Fibroblast of gingiva (primary cell): ENCODE measurements around the gene PTPRN2.
"Not testable (repeated sequence)": the region's sequence is repeated elsewhere in the genome, so short reads cannot be mapped to it uniquely, and the experiment has no call there.

ENCODE experiments used
- DNase-seq: peaks from one replicate; pipeline ENCODE4 v3.0.0-alpha.2; 2011; ENCODE audit warnings: low read depth

Gene PTPRN2

GRCh38 chr7:158550886-158551452, 36.7 kb downstream of the PTPRN2 start:
- no peak for DNase-seq

DNA sequence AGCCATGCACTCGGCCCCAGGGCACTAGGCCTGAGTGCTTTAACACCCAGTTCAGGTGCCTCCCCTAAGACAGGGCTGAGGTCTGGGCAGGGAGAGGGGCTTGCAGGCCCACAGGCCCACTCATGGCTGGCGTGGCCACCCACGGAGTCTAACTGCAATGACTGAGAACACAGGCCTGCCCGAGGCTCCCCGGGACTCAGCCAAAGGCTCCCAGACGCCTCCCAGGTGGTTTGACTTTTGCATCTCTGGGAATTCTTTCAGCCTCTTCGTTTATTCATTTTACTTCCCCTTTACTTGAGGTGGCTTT, 37.3 kb downstream of the PTPRN2 start:
- DNase-seq: no peak

GRCh38 chr7:158549616-158550393, 37.8 kb downstream of the PTPRN2 start:
- DNase-seq: no peak

GRCh38 chr7:158549176-158549615, 38.4 kb downstream of the PTPRN2 start:
- no peak for DNase-seq

- DNase-seq: no peak
Measured at GRCh38 chr7:158548726-158549125, 38.9 kb downstream of the PTPRN2 start.

- no peak for DNase-seq
Measured at GRCh38 chr7:158547817-158548216, 39.8 kb downstream of the PTPRN2 start.

DNA sequence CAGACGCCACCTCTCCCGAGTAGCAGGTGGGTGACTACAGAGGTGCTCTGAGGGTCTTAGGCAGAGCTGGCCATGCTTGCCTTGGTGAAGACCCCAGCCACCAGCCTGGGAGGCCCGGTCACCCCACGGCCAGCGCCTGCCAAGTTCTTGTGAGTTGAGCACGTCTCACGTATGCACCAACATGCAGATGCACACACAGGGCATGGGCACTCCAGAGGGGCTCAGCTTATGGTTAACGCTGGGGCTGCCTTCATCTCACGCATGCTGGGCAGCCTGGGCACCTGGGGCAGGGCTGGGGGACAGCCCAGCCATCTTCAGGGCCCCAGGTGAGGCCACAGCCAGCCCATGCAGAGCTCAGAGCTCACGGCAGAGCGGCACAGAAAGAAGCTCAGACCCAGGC, 41.0 kb downstream of the PTPRN2 start:
- no peak for DNase-seq

- DNase-seq: no peak
Measured at GRCh38 chr7:158546214-158546613, 41.4 kb downstream of the PTPRN2 start.

DNA sequence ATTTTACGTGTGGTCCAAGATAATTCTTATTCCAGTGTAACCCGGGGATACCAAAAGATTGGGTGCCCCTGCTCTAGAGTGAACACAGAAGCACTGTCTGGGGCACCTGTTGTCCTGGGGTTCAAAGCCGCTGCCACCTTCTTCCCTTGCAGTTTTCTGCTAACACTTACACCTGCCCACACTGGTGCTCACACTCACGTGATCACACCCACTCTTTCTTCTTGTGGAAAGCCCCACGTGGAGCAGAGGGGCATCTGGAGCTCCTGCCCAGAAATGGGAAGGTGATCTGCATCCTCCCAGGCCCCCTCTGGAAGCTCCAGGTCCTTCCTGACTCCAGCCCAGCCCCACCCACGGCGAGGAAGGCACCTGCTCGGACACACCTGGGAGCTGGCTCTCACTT, 42.9 kb downstream of the PTPRN2 start:
- no peak for DNase-seq

- DNase-seq: no peak
Measured at GRCh38 chr7:158543840-158544239, 43.8 kb downstream of the PTPRN2 start.

- DNase-seq: no peak
Measured at GRCh38 chr7:158542651-158543566, 44.7 kb downstream of the PTPRN2 start.

- DNase-seq: no peak
Measured at GRCh38 chr7:158541346-158542010, 46.1 kb downstream of the PTPRN2 start.

GRCh38 chr7:158539711-158540146, 47.9 kb downstream of the PTPRN2 start:
- DNase-seq: no peak

DNA sequence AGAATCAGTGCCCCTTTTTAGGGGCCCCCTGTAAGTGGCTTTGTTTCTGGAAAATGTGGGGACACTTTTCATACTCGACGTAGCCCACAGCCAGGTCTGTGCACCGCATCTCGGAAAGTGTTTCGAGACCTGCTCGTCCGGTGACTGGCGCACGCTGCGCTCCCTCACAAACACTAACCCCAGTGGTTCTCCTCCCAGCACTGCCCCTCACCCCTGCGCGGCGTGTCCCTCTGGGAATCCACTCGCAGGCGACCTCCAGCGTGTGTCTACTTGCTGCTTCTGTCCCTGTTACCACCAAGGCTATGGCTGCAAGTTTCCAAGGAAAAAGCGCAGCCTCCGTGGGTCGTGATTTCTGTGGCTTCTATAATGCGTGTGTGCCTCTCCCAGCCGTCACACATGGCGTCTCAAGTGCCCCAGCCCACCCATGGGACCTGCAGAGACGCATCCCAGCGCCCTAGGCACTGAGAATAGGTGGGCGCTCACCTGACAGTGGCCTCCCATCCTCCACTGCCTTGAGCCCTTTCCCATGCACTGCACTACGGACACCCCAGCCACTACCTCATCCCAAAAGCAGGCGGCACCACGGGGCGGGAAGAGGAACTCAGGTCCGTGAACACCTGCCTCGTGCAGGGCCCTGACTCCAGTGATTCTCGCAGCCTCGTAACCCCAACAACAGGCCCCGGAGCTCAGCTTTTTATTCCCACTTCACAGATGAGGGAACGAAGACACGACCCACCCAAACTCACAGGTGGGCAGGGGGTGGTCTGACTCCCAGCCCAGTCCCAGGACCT, 49.3 kb downstream of the PTPRN2 start:
- no peak for DNase-seq

- no peak for DNase-seq
Measured at GRCh38 chr7:158537516-158537882, 50.1 kb downstream of the PTPRN2 start.

- DNase-seq: no peak
Measured at GRCh38 chr7:158536871-158537515, 50.6 kb downstream of the PTPRN2 start.

- no peak for DNase-seq
Measured at GRCh38 chr7:158535079-158535478, 52.5 kb downstream of the PTPRN2 start.

GRCh38 chr7:158534598-158534997, 53.0 kb downstream of the PTPRN2 start:
- no peak for DNase-seq

DNA sequence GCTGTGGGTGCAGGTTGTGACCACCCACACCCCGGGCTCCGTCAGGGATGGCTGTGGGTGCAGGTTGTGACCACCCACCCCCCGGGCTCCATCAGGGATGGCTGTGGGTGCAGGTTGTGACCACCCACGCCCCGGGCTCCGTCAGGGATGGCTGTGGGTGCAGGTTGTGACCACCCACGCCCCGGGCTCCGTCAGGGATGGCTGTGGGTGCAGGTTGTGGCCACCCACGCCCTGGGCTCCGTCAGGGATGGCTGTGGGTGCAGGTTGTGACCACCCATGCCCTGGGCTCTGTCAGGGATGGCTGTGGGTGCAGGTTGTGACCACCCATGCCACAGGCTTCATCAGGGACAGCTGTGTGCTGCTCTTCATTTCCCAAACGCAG, 53.5 kb downstream of the PTPRN2 start:
- not testable (repeated sequence) for DNase-seq

DNA sequence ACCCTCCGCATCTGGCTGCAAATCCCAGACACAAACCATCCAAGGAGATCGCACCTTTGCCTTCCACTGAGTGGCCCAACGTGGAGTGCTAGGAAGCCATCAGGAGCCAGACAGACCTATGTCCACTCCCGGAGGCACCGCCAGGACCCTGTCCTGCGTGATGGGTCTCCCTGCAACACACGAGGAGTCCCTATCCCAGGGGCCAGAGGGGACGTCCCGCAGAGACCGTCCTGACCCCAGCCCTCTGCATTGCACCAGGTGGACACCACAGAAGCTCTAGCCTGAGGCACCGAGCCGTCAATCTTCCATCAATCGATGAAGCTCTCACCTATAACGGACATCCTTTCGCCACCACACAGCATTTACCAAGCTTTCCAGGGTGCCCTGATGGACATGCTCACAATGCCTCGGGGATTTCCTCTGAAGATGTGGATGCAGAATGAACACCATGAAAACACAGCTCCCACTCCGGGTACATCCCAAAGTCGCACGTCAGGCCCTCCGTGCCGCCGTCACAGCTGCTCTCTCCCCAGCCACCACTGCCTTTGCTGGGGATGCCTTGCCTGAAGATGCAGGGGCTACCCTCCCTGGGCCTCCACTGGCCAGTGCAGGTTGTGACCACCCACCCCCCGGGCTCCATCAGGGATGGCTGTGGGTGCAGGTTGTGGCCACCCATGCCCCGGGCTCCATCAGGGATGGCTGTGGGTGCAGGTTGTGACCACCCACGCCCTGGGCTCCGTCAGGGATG, 54.1 kb downstream of the PTPRN2 start:
- DNase-seq: no peak
